ENCODE measurements around the gene GNGT1. TPM values are rescaled to one million over a fixed set of nuclear protein-coding genes. Genes with fewer than 3 reads are reported as not detected.
"Not testable (repeated sequence)": the region's sequence is repeated elsewhere in the genome, so short reads cannot be mapped to it uniquely, and the experiment has no call there.

Gene GNGT1
- polyA plus RNA-seq, 1 of the 3 experiments (the other 2 are of a cell fraction): 0.15 TPM

DNA sequence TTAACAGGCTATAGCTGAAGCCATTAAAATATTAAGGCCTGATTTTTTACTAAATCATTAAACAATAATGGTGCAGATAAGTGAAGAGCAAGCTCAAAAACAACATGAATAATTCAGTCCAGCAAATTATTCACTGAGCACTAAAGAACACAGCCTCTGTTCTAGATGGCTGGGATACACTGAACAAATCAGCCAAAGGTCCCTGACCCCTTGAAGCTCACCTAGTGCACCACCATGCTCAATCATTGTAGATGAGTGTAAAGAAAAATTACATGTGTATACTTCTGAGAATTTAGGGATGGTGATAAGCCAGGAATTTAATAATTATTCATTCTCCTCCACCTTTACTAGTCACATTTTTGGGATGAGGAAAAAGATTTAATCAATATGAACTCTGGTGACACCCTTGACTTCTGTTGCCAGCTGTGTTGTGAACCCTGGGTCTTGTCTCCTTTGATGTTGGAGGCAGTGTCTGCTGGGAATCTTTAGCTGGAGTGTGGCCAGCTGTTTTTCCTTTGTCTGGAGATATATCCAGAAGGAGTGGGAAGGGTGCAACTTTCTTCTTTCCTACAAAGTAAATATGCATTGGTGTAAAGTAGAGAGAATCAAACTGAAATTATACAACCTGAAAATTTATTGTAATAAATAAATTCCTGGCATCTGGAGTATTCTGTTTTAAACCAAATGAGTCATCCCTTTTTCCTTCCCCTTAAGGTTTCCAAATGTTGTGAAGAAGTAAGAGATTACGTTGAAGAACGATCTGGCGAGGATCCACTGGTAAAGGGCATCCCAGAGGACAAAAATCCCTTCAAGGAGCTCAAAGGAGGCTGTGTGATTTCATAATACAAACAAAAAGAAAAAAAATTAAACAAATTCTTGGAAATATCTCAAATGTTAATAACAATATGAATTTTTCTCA is 4.0 kb downstream of the GNGT1 start (continued):
- TF ChIP-seq, protein P1, sequence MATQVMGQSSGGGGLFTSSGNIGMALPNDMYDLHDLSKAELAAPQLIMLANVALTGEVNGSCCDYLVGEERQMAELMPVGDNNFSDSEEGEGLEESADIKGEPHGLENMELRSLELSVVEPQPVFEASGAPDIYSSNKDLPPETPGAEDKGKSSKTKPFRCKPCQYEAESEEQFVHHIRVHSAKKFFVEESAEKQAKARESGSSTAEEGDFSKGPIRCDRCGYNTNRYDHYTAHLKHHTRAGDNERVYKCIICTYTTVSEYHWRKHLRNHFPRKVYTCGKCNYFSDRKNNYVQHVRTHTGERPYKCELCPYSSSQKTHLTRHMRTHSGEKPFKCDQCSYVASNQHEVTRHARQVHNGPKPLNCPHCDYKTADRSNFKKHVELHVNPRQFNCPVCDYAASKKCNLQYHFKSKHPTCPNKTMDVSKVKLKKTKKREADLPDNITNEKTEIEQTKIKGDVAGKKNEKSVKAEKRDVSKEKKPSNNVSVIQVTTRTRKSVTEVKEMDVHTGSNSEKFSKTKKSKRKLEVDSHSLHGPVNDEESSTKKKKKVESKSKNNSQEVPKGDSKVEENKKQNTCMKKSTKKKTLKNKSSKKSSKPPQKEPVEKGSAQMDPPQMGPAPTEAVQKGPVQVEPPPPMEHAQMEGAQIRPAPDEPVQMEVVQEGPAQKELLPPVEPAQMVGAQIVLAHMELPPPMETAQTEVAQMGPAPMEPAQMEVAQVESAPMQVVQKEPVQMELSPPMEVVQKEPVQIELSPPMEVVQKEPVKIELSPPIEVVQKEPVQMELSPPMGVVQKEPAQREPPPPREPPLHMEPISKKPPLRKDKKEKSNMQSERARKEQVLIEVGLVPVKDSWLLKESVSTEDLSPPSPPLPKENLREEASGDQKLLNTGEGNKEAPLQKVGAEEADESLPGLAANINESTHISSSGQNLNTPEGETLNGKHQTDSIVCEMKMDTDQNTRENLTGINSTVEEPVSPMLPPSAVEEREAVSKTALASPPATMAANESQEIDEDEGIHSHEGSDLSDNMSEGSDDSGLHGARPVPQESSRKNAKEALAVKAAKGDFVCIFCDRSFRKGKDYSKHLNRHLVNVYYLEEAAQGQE (IDR thresholded peaks at IDR 0.05; ENCODE audit: low read depth, low read length): no peak
- TF ChIP-seq RCOR1 (IDR thresholded peaks at IDR 0.05; ENCODE audit: low read length) (no peak), MXI1 (IDR thresholded peaks at IDR 0.05; ENCODE audit: low read depth, low read length) (no peak), SIN3A (IDR thresholded peaks at IDR 0.05; ENCODE audit: borderline replicate concordance, low read depth, low read length) (no peak), TAF1 (IDR thresholded peaks at IDR 0.05; ENCODE audit: borderline replicate concordance, low read depth, low read length) (no peak), FOSL2 (IDR thresholded peaks at IDR 0.05; ENCODE audit: borderline replicate concordance, low read depth) (peak; percentile 64; the same call in 1 of the 2 replicates)
- TF ChIP-seq, protein P2, sequence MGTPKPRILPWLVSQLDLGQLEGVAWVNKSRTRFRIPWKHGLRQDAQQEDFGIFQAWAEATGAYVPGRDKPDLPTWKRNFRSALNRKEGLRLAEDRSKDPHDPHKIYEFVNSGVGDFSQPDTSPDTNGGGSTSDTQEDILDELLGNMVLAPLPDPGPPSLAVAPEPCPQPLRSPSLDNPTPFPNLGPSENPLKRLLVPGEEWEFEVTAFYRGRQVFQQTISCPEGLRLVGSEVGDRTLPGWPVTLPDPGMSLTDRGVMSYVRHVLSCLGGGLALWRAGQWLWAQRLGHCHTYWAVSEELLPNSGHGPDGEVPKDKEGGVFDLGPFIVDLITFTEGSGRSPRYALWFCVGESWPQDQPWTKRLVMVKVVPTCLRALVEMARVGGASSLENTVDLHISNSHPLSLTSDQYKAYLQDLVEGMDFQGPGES (IDR thresholded peaks at IDR 0.05; ENCODE audit: low read depth, low read length): no peak

GRCh38 chr7:93911242-93911641 is 4.9 kb downstream of the GNGT1 start:
- H3K9me3 ChIP-seq; H3K4me3 ChIP-seq (ENCODE audit: low read depth in 2 of 2, low read length in 1 of 2); H2AFZ ChIP-seq (ENCODE audit: low read depth); H3K36me3 ChIP-seq (replicated peaks in 1 of 2; ENCODE audit: control insufficient read depth in 1 of 2, insufficient read depth in 2 of 2, low read length in 1 of 2); POLR2A ChIA-PET; H4K20me1 ChIP-seq (ENCODE audit: insufficient read depth); DNase-seq; H3K9ac ChIP-seq; H3K9me2 ChIP-seq; H3K4me2 ChIP-seq; H3K4me1 ChIP-seq (ENCODE audit: control insufficient read depth in 1 of 2, insufficient read depth in 2 of 2, low read depth in 1 of 2, low read length in 1 of 2); H3K27me3 ChIP-seq (ENCODE audit: insufficient read depth); H3K27ac ChIP-seq (ENCODE audit: low read depth in 2 of 2, low read length in 1 of 2); H3K79me2 ChIP-seq (ENCODE audit: insufficient read depth): not testable (repeated sequence)
- H3F3A ChIP-seq (replicated peaks; ENCODE audit: insufficient read depth): peaks cover 18% of the 10 kb centered on the region
- CTCF ChIA-PET: interaction anchor here (0.6 to 2.0 kb wide), 4 partner anchors 8 to 643 kb away, joined by 3 to 11 read pairs (median 4); partner anchors contain the start of gene GNG11
- 100% methylated on average over 3 of the region's 3 CpGs for WGBS (ENCODE audit: low lambda C conversion rate)

- H3K9me2 ChIP-seq; H4K20me1 ChIP-seq (ENCODE audit: insufficient read depth); H3K4me3 ChIP-seq (ENCODE audit: low read depth in 2 of 2, low read length in 1 of 2); H3K4me2 ChIP-seq; DNase-seq; H3K36me3 ChIP-seq (replicated peaks in 1 of 2; ENCODE audit: control insufficient read depth in 1 of 2, insufficient read depth in 2 of 2, low read length in 1 of 2); H2AFZ ChIP-seq (ENCODE audit: low read depth); H3K27me3 ChIP-seq (ENCODE audit: insufficient read depth); H3K79me2 ChIP-seq (ENCODE audit: insufficient read depth); H3K27ac ChIP-seq (ENCODE audit: low read depth in 2 of 2, low read length in 1 of 2); H3K9me3 ChIP-seq; H3K9ac ChIP-seq; H3K4me1 ChIP-seq (ENCODE audit: control insufficient read depth in 1 of 2, insufficient read depth in 2 of 2, low read depth in 1 of 2, low read length in 1 of 2); POLR2A ChIA-PET: not testable (repeated sequence)
- peaks cover 18% of the 10 kb centered on the region for H3F3A ChIP-seq (replicated peaks; ENCODE audit: insufficient read depth)
- CTCF ChIA-PET: interaction anchor here (0.6 to 2.0 kb wide), 2 partner anchors 10 to 643 kb away, joined by 4 to 11 read pairs; partner anchors contain the start of gene GNG11
Measured at GRCh38 chr7:93911661-93912060, 5.3 kb downstream of the GNGT1 start.

Data from SK-N-SH (cell line).